Choroid plexus epithelial cell (primary cell): Measurements from ENCODE around the gene REXO1.

ENCODE experiments used
- DNase-seq: peaks from one replicate; pipeline ENCODE4 v3.0.0-alpha.2; 2010; ENCODE audit warnings: low read depth
- H3K4me3 ChIP-seq: 2 replicates; pipeline ENCODE4 v1.5.1; 2011; ENCODE audit warnings: low read depth, mild to moderate bottlenecking, control low read depth, low read length, moderate library complexity
- CTCF ChIP-seq: conservative IDR thresholded peaks from 2 replicates; pipeline ENCODE4 v1.5.1; 2011; ENCODE audit warnings: low read depth, mild to moderate bottlenecking, control low read depth, inconsistent platforms, low read length, moderate library complexity

The REXO1 gene

GRCh38 chr19:1844513-1845124 lies 3.7 kb downstream of the REXO1 start:
- no peak overlapping the region for H3K4me3 ChIP-seq
- DNase-seq: no peak
- TF ChIP-seq CTCF: no peak

GRCh38 chr19:1843646-1844394 lies 4.5 kb downstream of the REXO1 start:
- no peak overlapping the region for H3K4me3 ChIP-seq
- peak; percentile 30 for DNase-seq
- TF ChIP-seq CTCF: peak; percentile 45

- DNase-seq: no peak
- TF ChIP-seq CTCF: no peak
- H3K4me3 ChIP-seq: no peak overlapping the region
Measured at GRCh38 chr19:1843116-1843515, 5.2 kb downstream of the REXO1 start.

- H3K4me3 ChIP-seq: peak overlapping the region; percentile 7
- no peak for TF ChIP-seq CTCF
- no peak for DNase-seq
Measured at GRCh38 chr19:1841209-1841924, 6.9 kb downstream of the REXO1 start.

GRCh38 chr19:1840541-1841115 lies 7.7 kb downstream of the REXO1 start:
- peak overlapping the region; percentile 5 for H3K4me3 ChIP-seq
- DNase-seq: peak; percentile 30
- no peak for TF ChIP-seq CTCF

- no peak overlapping the region for H3K4me3 ChIP-seq
- no peak for DNase-seq
- TF ChIP-seq CTCF: no peak
Measured at GRCh38 chr19:1839658-1840540, 8.4 kb downstream of the REXO1 start.
